Testis (tissue), 2 donors: Measurements from ENCODE around the gene PLEKHG7.

Experiments
- POLR2A ChIP-seq: fragments of 450-650 bp; IDR thresholded peaks from one replicate; pipeline ENCODE4 v1.6.1; 2017; ENCODE audit warnings: antibody characterized with exemption, mild to moderate bottlenecking, moderate library complexity
- TF ChIP-seq, protein P1 (sequence below), 3 experiments: fragments of 450-650 bp in 2 of 3; fragments of 200-600 bp in 1 of 3; sonication (generic) in 1 of 3; IDR thresholded peaks; one replicate each; pipeline ENCODE4 v1.5.1; 2016 to 2019; ENCODE audit warnings: antibody characterized with exemption in 3 of 3, mild to moderate bottlenecking in 2 of 3, moderate library complexity in 1 of 3

DNA sequence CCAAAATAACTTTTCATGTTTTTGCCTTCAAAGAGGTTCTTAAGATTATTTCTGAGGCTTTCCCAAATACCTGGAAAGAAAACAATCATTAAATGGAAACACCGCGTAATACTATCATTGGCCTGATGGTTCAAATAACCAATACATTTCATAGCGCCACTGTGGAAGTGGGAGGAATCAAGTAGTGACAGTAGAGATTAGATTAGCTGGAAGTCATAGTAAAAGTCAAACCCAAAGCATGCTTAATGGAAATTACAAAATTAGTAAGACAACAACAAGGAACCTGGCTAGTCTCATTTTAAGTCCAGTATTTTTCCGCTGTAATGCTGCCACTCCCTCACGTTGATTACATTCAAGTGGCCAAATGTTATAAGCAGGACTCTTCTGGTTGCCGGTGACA is 41.5 kb upstream of the PLEKHG7 start:
- TF ChIP-seq, protein P1, sequence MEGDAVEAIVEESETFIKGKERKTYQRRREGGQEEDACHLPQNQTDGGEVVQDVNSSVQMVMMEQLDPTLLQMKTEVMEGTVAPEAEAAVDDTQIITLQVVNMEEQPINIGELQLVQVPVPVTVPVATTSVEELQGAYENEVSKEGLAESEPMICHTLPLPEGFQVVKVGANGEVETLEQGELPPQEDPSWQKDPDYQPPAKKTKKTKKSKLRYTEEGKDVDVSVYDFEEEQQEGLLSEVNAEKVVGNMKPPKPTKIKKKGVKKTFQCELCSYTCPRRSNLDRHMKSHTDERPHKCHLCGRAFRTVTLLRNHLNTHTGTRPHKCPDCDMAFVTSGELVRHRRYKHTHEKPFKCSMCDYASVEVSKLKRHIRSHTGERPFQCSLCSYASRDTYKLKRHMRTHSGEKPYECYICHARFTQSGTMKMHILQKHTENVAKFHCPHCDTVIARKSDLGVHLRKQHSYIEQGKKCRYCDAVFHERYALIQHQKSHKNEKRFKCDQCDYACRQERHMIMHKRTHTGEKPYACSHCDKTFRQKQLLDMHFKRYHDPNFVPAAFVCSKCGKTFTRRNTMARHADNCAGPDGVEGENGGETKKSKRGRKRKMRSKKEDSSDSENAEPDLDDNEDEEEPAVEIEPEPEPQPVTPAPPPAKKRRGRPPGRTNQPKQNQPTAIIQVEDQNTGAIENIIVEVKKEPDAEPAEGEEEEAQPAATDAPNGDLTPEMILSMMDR (IDR thresholded peaks at IDR 0.05) = no peak
- no peak for TF ChIP-seq POLR2A
